Bronchus fibroblast of lung (primary cell): Measurements from ENCODE around the gene ORC4. TPM values are rescaled to one million over a fixed set of nuclear protein-coding genes. Genes with fewer than 3 reads are reported as not detected.

Source experiments
- total RNA-seq: library from RNA; depleted of rRNA; stranded (reverse); fragments of >200 nt; gene quantifications from 2 replicates; pipeline ENCODE4 v1.2.3, GENCODE V29; 2015

Gene ORC4
- total RNA-seq = 42.2 and 54.1 TPM in 2 replicates

GRCh38 chr2:148020111-148021058 lies at the start of gene ORC4:
TSS of gene ORC4 (minus strand) at chr2:148020737. CDS start at chr2:147975958, 44,779 bp downstream.

GRCh38 chr2:148021059-148021861 lies 723 bp upstream of the ORC4 start, which contains the start of gene MBD5:
TSS of gene MBD5 (plus strand) at chr2:148021091.

Other genes with a start within 250 kb of the ORC4 start
- gene ACVR2A, start 175.7 kb downstream of the ORC4 start, total RNA-seq = 5.1 and 5.4 TPM in 2 replicates
- gene MBD5, start 354 bp upstream of the ORC4 start, total RNA-seq = 7.0 and 7.9 TPM in 2 replicates